ENCODE results near the gene DYNC1H1.
"Not testable (repeated sequence)": the region's sequence is repeated elsewhere in the genome, so short reads cannot be mapped to it uniquely, and the experiment has no call there.

The DYNC1H1 gene

DNA sequence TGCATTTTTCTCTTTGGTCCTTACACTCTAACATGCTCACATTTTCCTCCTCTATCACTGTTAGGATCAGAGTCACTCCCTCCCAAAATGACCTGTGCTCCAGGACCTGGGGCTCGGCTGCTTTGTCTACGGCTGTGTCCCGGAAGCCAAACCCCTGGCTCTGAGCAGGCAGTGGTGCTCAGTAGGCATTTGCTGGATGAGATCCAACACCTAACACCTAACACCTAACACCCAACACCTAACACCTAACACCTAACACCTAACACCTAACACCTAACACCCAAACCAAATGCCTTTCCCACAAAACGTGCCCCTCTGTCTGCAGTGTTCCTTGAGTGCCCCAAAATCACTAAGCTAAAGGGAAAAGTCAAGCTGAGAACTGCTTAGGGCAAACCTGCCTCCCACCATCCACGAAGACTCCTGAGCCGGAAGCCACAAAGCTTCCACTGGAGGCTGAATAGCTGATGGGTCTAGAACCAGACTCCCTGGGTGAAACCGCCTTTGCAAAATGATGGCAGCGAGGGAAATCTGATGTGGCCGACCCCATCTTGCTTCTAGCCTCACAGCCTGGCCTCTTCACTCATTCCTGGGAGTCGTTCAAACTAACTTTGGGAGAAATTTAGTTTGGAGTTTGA, 93.2 kb downstream of the DYNC1H1 start:
- ChIA-PET CTCF (interaction anchor here (1.0 to 1.6 kb wide), 3 partner anchors 9 to 41 kb away, joined by 3 to 4 read pairs (median 3); no protein-coding TSS in a partner anchor), POLR2A (no interaction called here)
- no peaks in the 10 kb centered on the region for H3K9me3 ChIP-seq (ENCODE audit: control extremely low read depth in 1 of 5, control insufficient read depth in 4 of 5, insufficient read depth in 2 of 5, low read depth in 1 of 5, low read length in 4 of 5)
- no peaks in the 10 kb centered on the region for H3K4me1 ChIP-seq (ENCODE audit: control extremely low read depth in 1 of 4, control insufficient read depth in 4 of 4, insufficient read depth in 4 of 4, low read length in 3 of 4)
- WGBS (ENCODE audit: insufficient coverage): 64% methylated on average over 7 of the region's 10 CpGs
- no peak overlapping the region for H3K4me3 ChIP-seq (ENCODE audit: control insufficient read depth in 1 of 7, extremely low read depth in 1 of 7, insufficient read depth in 4 of 7, low read depth in 2 of 7, low read length in 6 of 7)
- no peak for DNase-seq
- no peak overlapping the region for H3K27ac ChIP-seq (ENCODE audit: insufficient read depth in 1 of 2, low read depth in 1 of 2, low read length in 2 of 2, poor library complexity in 1 of 2, severe bottlenecking in 2 of 2)
- H3K27me3 ChIP-seq (replicated peaks in 2 of 5; ENCODE audit: control insufficient read depth in 4 of 5, insufficient read depth in 5 of 5, low read length in 4 of 5): no peaks in the 10 kb centered on the region
- peaks cover 0 to 7% (median 3%) of the 10 kb centered on the region in 4 experiments for H3K36me3 ChIP-seq (ENCODE audit: control insufficient read depth in 4 of 4, insufficient read depth in 4 of 4, low read length in 3 of 4)

DNA sequence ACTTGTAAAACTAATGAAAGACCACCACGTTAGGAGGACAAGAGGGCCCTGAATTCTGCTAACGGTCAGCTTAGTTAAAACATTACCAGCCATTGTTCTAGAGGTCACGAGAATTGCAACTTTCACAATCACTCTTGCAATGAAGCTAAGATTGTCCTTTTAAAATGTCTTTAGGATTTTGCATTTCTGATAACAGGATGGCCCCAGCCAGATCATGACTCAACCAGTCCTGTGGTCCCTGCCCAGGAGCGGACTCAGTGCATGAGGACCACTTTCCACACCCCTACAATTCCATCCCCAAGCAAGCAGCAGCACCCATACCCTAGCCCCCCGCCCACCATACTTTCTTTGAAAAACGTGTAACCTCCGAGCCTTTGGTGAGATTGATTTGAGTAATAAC, 93.8 kb downstream of the DYNC1H1 start:
- Histone ChIP-seq H3K27me3 (replicated peaks in 2 of 5; ENCODE audit: control insufficient read depth in 4 of 5, insufficient read depth in 5 of 5, low read length in 4 of 5) (no peaks in the 10 kb centered on the region), H3K27ac (ENCODE audit: insufficient read depth in 1 of 2, low read depth in 1 of 2, low read length in 2 of 2, poor library complexity in 1 of 2, severe bottlenecking in 2 of 2) (no peak overlapping the region), H3K36me3 (ENCODE audit: control insufficient read depth in 4 of 4, insufficient read depth in 4 of 4, low read length in 3 of 4) (peaks cover 0 to 4% (median 2%) of the 10 kb centered on the region in 4 experiments), H3K4me3 (ENCODE audit: control insufficient read depth in 1 of 7, extremely low read depth in 1 of 7, insufficient read depth in 4 of 7, low read depth in 2 of 7, low read length in 6 of 7) (no peak overlapping the region), H3K9me3 (ENCODE audit: control extremely low read depth in 1 of 5, control insufficient read depth in 4 of 5, insufficient read depth in 2 of 5, low read depth in 1 of 5, low read length in 4 of 5) (no peaks in the 10 kb centered on the region), H3K4me1 (ENCODE audit: control extremely low read depth in 1 of 4, control insufficient read depth in 4 of 4, insufficient read depth in 4 of 4, low read length in 3 of 4) (no peaks in the 10 kb centered on the region)
- ChIA-PET POLR2A (no interaction called here), CTCF (interaction anchor here (1.0 to 1.6 kb wide), 3 partner anchors 10 to 41 kb away, joined by 3 to 4 read pairs (median 3); no protein-coding TSS in a partner anchor)
- WGBS (ENCODE audit: insufficient coverage): 97% methylated on average over 6 of the region's 7 CpGs
- DNase-seq: no peak

DNA sequence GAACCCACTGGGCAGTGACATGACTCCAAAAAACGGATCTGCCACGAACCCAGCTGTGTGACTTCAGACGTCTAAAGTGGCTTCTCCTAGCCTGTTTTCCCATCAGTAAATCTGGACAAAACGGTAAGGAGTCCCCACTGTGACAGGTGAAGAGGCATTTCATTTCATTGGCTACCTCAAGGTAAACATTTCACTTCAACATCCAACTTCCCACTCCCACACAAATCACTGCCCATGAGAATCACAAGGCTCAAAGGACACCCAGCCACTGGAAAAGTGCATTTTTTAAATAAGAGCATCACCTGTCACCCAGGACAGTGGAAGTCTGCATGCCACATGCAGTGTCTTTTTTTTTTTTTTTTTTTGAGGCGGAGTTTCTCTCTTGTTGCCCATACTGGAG, 94.6 kb downstream of the DYNC1H1 start:
- Histone ChIP-seq H3K27ac (ENCODE audit: insufficient read depth in 1 of 2, low read depth in 1 of 2, low read length in 2 of 2, poor library complexity in 1 of 2, severe bottlenecking in 2 of 2) (no peak overlapping the region), H3K4me3 (ENCODE audit: control insufficient read depth in 1 of 7, extremely low read depth in 1 of 7, insufficient read depth in 4 of 7, low read depth in 2 of 7, low read length in 6 of 7) (no peak overlapping the region), H3K36me3 (ENCODE audit: control insufficient read depth in 4 of 4, insufficient read depth in 4 of 4, low read length in 3 of 4) (peaks cover 0 to 4% (median 2%) of the 10 kb centered on the region in 4 experiments), H3K9me3 (ENCODE audit: control extremely low read depth in 1 of 5, control insufficient read depth in 4 of 5, insufficient read depth in 2 of 5, low read depth in 1 of 5, low read length in 4 of 5) (no peaks in the 10 kb centered on the region), H3K4me1 (ENCODE audit: control extremely low read depth in 1 of 4, control insufficient read depth in 4 of 4, insufficient read depth in 4 of 4, low read length in 3 of 4) (no peaks in the 10 kb centered on the region), H3K27me3 (replicated peaks in 2 of 5; ENCODE audit: control insufficient read depth in 4 of 5, insufficient read depth in 5 of 5, low read length in 4 of 5) (no peaks in the 10 kb centered on the region)
- ChIA-PET CTCF (interaction anchor here (1.1 to 1.6 kb wide), 3 partner anchors 8 to 37 kb away, joined by 3 to 7 read pairs (median 4); no protein-coding TSS in a partner anchor), POLR2A (no interaction called here)
- no peak for DNase-seq
- 73% methylated on average over 2 of the region's 5 CpGs for WGBS (ENCODE audit: insufficient coverage)

DNA sequence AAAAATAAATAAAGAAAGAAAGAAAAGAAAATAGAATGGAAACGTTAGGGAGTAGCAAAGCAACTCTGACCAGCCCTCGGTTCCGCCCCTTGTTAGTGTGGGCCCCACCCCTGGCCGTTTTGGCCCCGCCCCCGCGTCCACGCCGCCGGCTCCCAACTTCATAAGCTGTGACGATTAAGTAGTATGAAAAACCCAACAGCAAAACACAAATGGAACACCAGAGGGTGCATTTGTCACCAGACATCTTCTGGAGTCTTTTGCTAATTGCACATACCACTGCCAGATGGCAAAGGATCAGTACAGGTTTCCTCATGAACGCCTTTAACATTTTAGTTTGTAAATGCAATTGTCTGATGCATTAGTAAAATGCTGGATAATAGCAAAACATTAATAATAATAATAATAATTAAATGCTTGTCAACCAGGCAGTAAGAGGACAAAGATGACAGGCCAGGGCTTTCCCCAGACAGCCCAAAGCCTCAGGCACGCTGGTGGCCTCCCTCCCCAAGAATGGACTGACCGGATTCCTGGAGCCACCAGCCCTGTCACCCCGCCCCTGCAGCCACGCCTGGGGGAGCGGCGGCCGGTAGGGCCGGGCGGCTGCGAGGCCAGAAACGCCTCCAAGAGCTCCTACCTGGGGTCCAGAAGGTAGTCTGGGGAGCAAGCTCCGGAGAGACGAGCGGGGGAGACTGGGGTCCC, 98.9 kb downstream of the DYNC1H1 start:
- ChIA-PET POLR2A (interaction anchor here (1.3 kb wide), 1 partner anchor 43 kb away, joined by 3 read pairs; no protein-coding TSS in a partner anchor), CTCF (interaction anchor here (0.9 to 7.3 kb wide), 9 partner anchors 12 to 257 kb away, joined by 3 to 90 read pairs (median 5); partner anchors contain the start of genes HSP90AA1 and ZNF839)
- no peaks in the 10 kb centered on the region for H3K27me3 ChIP-seq (replicated peaks in 2 of 5; ENCODE audit: control insufficient read depth in 4 of 5, insufficient read depth in 5 of 5, low read length in 4 of 5)
- H3K4me3 ChIP-seq (ENCODE audit: control insufficient read depth in 1 of 7, extremely low read depth in 1 of 7, insufficient read depth in 4 of 7, low read depth in 2 of 7, low read length in 6 of 7): no peak overlapping the region
- no peak overlapping the region for H3K27ac ChIP-seq (ENCODE audit: insufficient read depth in 1 of 2, low read depth in 1 of 2, low read length in 2 of 2, poor library complexity in 1 of 2, severe bottlenecking in 2 of 2)
- WGBS (ENCODE audit: insufficient coverage): 39% methylated on average over 20 of the region's 26 CpGs
- H3K4me1 ChIP-seq (ENCODE audit: control extremely low read depth in 1 of 4, control insufficient read depth in 4 of 4, insufficient read depth in 4 of 4, low read length in 3 of 4): no peaks in the 10 kb centered on the region
- H3K36me3 ChIP-seq (ENCODE audit: control insufficient read depth in 4 of 4, insufficient read depth in 4 of 4, low read length in 3 of 4): no peaks in the 10 kb centered on the region
- DNase-seq: peak; percentile 91 to 94 (median 92)
- H3K9me3 ChIP-seq (ENCODE audit: control extremely low read depth in 1 of 5, control insufficient read depth in 4 of 5, insufficient read depth in 2 of 5, low read depth in 1 of 5, low read length in 4 of 5): no peaks in the 10 kb centered on the region

DNA sequence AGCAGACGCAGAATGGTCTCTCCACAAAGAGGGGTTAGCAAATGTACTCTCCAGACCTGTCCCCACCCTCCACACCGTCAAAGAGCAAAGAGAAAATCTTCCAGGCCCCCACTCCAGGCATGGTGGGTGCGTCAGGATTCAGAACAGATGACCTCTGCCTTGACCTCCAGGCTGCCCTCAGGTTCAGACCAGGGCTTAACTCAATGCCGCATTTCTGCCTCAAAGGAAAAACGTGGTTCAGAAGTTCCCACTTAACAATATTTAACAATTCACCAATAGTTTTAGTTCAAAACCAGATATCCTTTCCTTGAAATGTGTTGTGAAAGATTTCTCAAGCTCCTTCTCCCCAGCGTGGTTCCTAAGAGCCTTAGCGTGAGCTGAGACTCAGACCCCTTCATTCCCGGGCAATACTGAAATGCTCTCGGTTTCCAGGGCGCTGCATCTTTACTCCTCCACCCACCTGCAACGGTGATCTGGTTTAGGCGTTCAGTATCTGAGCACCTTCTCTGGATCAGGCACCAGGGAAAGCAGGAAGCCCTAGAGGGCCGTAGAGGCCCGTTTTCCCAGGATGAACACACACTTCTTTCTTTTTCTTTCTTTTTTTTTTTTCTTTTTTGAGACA, 99.5 kb downstream of the DYNC1H1 start:
- ChIA-PET CTCF (interaction anchor here (0.6 to 7.3 kb wide), 7 partner anchors 11 to 94 kb away, joined by 3 to 90 read pairs (median 5); partner anchors contain the start of gene HSP90AA1), POLR2A (interaction anchor here (0.9 kb wide), 1 partner anchor 33 kb away, joined by 4 read pairs; no protein-coding TSS in a partner anchor)
- Histone ChIP-seq H3K4me3 (ENCODE audit: control insufficient read depth in 1 of 7, extremely low read depth in 1 of 7, insufficient read depth in 4 of 7, low read depth in 2 of 7, low read length in 6 of 7) (no peak overlapping the region), H3K9me3 (ENCODE audit: control extremely low read depth in 1 of 5, control insufficient read depth in 4 of 5, insufficient read depth in 2 of 5, low read depth in 1 of 5, low read length in 4 of 5) (no peaks in the 10 kb centered on the region), H3K27ac (ENCODE audit: insufficient read depth in 1 of 2, low read depth in 1 of 2, low read length in 2 of 2, poor library complexity in 1 of 2, severe bottlenecking in 2 of 2) (no peak overlapping the region), H3K4me1 (ENCODE audit: control extremely low read depth in 1 of 4, control insufficient read depth in 4 of 4, insufficient read depth in 4 of 4, low read length in 3 of 4) (no peaks in the 10 kb centered on the region), H3K27me3 (replicated peaks in 2 of 5; ENCODE audit: control insufficient read depth in 4 of 5, insufficient read depth in 5 of 5, low read length in 4 of 5) (no peaks in the 10 kb centered on the region), H3K36me3 (ENCODE audit: control insufficient read depth in 4 of 4, insufficient read depth in 4 of 4, low read length in 3 of 4) (no peaks in the 10 kb centered on the region)
- no peak for DNase-seq
- 94% methylated on average over 11 of the region's 14 CpGs for WGBS (ENCODE audit: insufficient coverage)

DNA sequence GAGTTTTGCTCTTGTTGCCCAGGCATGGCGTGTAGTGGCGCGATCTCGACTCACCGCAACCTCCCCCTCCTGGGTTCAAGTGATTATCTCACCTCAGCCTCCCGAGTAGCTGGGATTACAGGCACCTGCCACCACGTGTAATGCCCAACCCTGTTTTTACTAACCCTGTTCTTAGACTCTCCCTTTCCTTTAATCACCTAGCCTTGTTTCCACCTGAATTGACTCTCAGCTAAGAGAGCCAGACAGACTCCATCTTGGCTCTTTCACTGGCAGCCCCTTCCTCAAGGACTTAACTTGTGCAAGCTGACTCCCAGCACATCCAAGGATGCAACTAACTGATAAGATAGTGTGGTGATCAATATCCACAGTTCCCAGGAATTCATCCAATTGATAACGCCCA, 100.2 kb downstream of the DYNC1H1 start:
- not testable (repeated sequence) for H3K27ac ChIP-seq (ENCODE audit: insufficient read depth in 1 of 2, low read depth in 1 of 2, low read length in 2 of 2, poor library complexity in 1 of 2, severe bottlenecking in 2 of 2); H3K4me1 ChIP-seq (ENCODE audit: control extremely low read depth in 1 of 4, control insufficient read depth in 4 of 4, insufficient read depth in 4 of 4, low read length in 3 of 4); H3K36me3 ChIP-seq (ENCODE audit: control insufficient read depth in 4 of 4, insufficient read depth in 4 of 4, low read length in 3 of 4); H3K4me3 ChIP-seq (ENCODE audit: control insufficient read depth in 1 of 7, extremely low read depth in 1 of 7, insufficient read depth in 4 of 7, low read depth in 2 of 7, low read length in 6 of 7); H3K27me3 ChIP-seq (replicated peaks in 2 of 5; ENCODE audit: control insufficient read depth in 4 of 5, insufficient read depth in 5 of 5, low read length in 4 of 5); H3K9me3 ChIP-seq (ENCODE audit: control extremely low read depth in 1 of 5, control insufficient read depth in 4 of 5, insufficient read depth in 2 of 5, low read depth in 1 of 5, low read length in 4 of 5); DNase-seq
- CTCF ChIA-PET: interaction anchor here (0.6 to 7.3 kb wide), 5 partner anchors 13 to 94 kb away, joined by 3 to 90 read pairs (median 5); no protein-coding TSS in a partner anchor
- WGBS (ENCODE audit: insufficient coverage): 96% methylated on average over 6 of the region's 8 CpGs
- POLR2A ChIA-PET: interaction anchor here (0.9 kb wide), 1 partner anchor 32 kb away, joined by 4 read pairs; no protein-coding TSS in a partner anchor

All from common myeloid progenitor, CD34-positive (primary cell).